ENCODE results near the gene NAT14. TPM values are rescaled to one million over a fixed set of nuclear protein-coding genes. Genes with fewer than 3 reads are reported as not detected.

The NAT14 gene
- total RNA-seq, 1 donor from 2014 or later = 16.6 TPM

GRCh38 chr19:55441319-55441691, 43.7 kb upstream of the NAT14 start:
- Histone ChIP-seq H3K4me3 (no peak overlapping the region), H3K4me1 (peaks cover 10% of the 10 kb centered on the region), H3K9me3 (no peaks in the 10 kb centered on the region), H3K36me3 (no peaks in the 10 kb centered on the region), H3K27me3 (ENCODE audit: low read depth) (peaks cover 81% of the 10 kb centered on the region), H3K27ac (no peak overlapping the region)
- intact Hi-C loops (cut with DNase I) = no loop called here
- DNase-seq (no peak), ATAC-seq (peak in 1 of 2 donors; percentile 23)
- no peak for TF ChIP-seq CTCF (IDR thresholded peaks at IDR 0.05)

GRCh38 chr19:55441692-55442321, 43.2 kb upstream of the NAT14 start:
- Histone ChIP-seq H3K4me1 (peaks cover 10% of the 10 kb centered on the region), H3K27me3 (ENCODE audit: low read depth) (peaks cover 85% of the 10 kb centered on the region), H3K36me3 (no peaks in the 10 kb centered on the region), H3K27ac (no peak overlapping the region), H3K4me3 (no peak overlapping the region), H3K9me3 (no peaks in the 10 kb centered on the region)
- intact Hi-C loops (cut with DNase I) = no loop called here
- DNase-seq (no peak), ATAC-seq (no peak)
- TF ChIP-seq CTCF (IDR thresholded peaks at IDR 0.05) = no peak

- no peak for DNase-seq
- no peak for TF ChIP-seq CTCF (IDR thresholded peaks at IDR 0.05)
Measured at GRCh38 chr19:55442372-55442961, 42.5 kb upstream of the NAT14 start.

GRCh38 chr19:55443045-55443823, 41.8 kb upstream of the NAT14 start, which contains the start of gene SHISA7:
TSS of gene SHISA7 (minus strand) at chr19:55443300. CDS start at chr19:55442863, 437 bp downstream.
- Histone ChIP-seq H3K4me1 (peaks cover 10% of the 10 kb centered on the region), H3K27me3 (ENCODE audit: low read depth) (peaks cover 81% of the 10 kb centered on the region), H3K27ac (no peak within 1 kb of the TSS), H3K9me3 (no peaks in the 10 kb centered on the region), H3K4me3 (no peak within 1 kb of the TSS), H3K36me3 (no peaks in the 10 kb centered on the region)
- intact Hi-C loops (cut with DNase I) = no loop called here
- DNase-seq (no peak), ATAC-seq (no peak)
- no peak for TF ChIP-seq CTCF (IDR thresholded peaks at IDR 0.05)

More at GRCh38 chr19:55442372-55442961, 42.5 kb upstream of the NAT14 start:
- H3K36me3 ChIP-seq = no peaks in the 10 kb centered on the region
- ATAC-seq = no peak
- H3K9me3 ChIP-seq = no peaks in the 10 kb centered on the region
- no peak overlapping the region for H3K27ac ChIP-seq
- intact Hi-C loops (cut with DNase I) = no loop called here
- peaks cover 10% of the 10 kb centered on the region for H3K4me1 ChIP-seq
- H3K4me3 ChIP-seq = no peak overlapping the region
- H3K27me3 ChIP-seq (ENCODE audit: low read depth) = peaks cover 84% of the 10 kb centered on the region

GRCh38 chr19:55443824-55444480, 41.0 kb upstream of the NAT14 start:
- Histone ChIP-seq H3K4me3 (no peak overlapping the region), H3K27ac (no peak overlapping the region), H3K4me1 (peaks cover 10% of the 10 kb centered on the region), H3K9me3 (no peaks in the 10 kb centered on the region), H3K36me3 (no peaks in the 10 kb centered on the region), H3K27me3 (ENCODE audit: low read depth) (peaks cover 74% of the 10 kb centered on the region)
- no peak for TF ChIP-seq CTCF (IDR thresholded peaks at IDR 0.05)
- no peak for ATAC-seq
- intact Hi-C loops (cut with DNase I) = no loop called here
- no peak for DNase-seq
